AG10803 (cell line): ENCODE data around the gene RGS7BP.
A peak's percentile ranks its signal among the peaks of the same experiment; 100 is the strongest.

ENCODE experiments used
- DNase-seq: peaks from one replicate; pipeline ENCODE4 v3.0.0; 2010; ENCODE audit warnings: low read depth
- H3K4me3 ChIP-seq: 2 replicates; pipeline ENCODE4 v1.5.1; 2011; ENCODE audit warnings: mild to moderate bottlenecking, low read length, control low read depth
- TF ChIP-seq, protein P1 (sequence below): conservative IDR thresholded peaks from 2 replicates; pipeline ENCODE4 v1.5.1; 2011; ENCODE audit warnings: mild to moderate bottlenecking, low read length, control low read depth, inconsistent platforms

Gene RGS7BP

DNA sequence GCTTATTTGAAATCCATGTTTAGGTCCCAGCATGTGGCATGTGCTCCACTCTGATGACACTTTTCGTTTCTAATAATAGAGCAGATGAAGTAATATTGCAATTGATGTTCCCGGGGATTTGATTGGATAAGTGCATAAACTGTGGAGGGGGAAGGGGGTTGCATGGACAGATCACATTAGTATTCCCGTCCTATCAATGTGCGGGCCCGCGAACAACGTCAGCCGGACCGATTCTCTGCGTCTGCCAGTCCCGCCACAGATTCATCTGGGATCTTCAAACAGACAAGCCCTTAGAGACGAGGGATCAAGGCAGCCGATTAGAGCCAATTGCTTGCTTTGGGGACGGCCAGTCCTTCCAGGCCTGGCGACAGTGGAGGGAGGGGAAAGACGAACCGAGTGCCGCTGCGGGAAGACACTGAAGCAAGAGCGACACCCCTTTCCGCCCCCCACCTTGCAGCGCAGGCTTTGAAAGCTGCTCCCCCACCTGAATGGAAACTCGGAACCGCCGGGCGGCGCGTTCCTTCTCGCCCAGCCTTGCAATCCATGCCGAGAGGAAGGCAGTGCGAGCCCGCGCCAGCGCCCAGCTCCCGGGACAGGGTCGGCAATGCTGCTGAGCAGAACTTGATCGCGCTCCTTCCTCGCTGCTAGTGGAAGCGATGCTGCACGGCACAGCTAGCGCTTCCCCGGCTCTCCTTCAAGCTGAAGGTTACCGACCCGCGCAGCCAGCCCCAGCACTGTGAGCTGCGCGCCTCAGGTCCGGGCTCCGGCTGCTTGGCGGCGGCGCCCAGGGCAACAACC is at the start of gene RGS7BP:
Gene RGS7BP, plus strand, starts transcription at position 247 of the 798 bp plus-strand sequence. CDS start 610 bp downstream, outside the sequence.
- DNase-seq, result peak; percentile 17
- TF ChIP-seq, protein P1, sequence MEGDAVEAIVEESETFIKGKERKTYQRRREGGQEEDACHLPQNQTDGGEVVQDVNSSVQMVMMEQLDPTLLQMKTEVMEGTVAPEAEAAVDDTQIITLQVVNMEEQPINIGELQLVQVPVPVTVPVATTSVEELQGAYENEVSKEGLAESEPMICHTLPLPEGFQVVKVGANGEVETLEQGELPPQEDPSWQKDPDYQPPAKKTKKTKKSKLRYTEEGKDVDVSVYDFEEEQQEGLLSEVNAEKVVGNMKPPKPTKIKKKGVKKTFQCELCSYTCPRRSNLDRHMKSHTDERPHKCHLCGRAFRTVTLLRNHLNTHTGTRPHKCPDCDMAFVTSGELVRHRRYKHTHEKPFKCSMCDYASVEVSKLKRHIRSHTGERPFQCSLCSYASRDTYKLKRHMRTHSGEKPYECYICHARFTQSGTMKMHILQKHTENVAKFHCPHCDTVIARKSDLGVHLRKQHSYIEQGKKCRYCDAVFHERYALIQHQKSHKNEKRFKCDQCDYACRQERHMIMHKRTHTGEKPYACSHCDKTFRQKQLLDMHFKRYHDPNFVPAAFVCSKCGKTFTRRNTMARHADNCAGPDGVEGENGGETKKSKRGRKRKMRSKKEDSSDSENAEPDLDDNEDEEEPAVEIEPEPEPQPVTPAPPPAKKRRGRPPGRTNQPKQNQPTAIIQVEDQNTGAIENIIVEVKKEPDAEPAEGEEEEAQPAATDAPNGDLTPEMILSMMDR, result no peak

DNA sequence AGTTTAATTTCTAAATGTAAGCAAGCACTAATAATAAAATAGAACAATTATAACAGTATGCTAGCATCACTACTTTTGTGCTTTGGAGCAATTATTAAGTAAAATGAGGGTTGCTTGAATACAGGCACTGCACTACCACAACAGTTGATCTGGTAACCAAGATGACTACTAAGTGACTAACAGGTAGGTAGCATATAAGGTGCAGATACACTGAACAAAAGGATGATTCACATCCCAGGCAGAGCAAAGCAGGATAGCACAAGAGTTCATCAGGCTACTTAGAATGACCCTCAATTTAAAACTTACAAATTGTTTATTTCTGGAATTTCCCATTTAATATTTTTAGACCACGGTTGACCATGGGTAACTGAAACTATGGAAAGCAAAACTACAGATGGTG is 48.0 kb upstream of the RGS7BP start:
- TF ChIP-seq, protein P1, result no peak
- H3K4me3 ChIP-seq, result no peak overlapping the region
- no peak for DNase-seq

More for the DNA sequence above, at the start of gene RGS7BP:
- peak within 1 kb of the TSS; percentile 25 for H3K4me3 ChIP-seq

DNA sequence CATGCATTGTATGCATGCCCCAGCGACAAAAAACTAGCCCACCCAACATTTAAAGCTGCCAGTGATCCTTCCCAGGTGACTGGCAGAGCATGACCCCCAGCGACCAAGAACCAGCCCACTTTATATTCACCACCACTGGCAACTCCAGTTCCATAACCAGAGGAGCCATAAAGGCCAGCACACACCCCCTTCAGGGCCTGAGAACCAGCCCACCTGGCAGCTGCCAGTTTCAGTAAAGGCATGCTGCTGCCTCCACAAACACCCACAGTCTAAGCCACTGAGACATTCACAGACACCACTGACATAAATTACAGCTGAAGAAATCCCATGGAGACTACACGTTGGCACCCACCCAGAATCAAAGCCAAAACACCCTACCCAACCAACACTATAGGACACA is 46.9 kb upstream of the RGS7BP start:
- no peak for DNase-seq
- TF ChIP-seq, protein P1, result no peak
- no peak overlapping the region for H3K4me3 ChIP-seq

DNA sequence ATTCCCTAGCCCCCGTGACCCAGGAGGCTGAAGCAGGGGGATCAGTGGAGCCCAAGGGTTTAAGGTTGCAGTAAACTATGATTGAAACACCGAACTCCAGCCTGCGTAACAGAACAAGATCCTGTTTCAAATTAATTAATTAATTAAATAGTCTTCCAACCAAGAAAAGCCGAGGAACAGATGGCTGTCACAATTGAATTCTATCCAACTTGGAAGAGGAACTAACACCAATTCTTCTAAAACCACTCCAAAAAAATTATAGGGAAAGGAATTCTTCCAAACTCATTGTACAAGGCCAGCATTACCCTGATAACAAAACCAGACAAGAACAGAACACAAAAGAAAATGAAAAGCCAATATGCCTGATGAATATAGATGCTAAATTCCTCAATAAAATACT is 43.4 kb upstream of the RGS7BP start:
- TF ChIP-seq, protein P1, result no peak
- no peak overlapping the region for H3K4me3 ChIP-seq
- no peak for DNase-seq

DNA sequence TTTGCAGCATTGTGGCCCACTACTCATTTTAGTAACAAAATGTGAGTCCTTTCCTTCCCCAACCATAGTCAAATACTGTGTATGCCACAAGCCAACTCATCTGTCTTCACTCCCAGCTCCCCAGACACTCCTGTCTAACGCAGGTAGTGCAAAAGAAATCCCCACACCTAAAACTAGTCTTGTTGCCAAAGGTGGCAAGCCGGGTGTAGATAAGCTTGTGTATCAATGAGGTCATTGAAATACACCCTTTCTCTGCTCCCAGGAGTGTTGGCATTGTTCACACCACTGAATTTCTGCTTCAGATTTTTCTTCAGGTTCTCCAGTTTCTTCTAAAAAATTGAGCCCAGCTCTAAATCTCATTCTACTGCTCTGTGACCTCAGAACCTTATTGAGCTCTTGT is 19.7 kb upstream of the RGS7BP start:
- no peak overlapping the region for H3K4me3 ChIP-seq
- TF ChIP-seq, protein P1, result no peak
- no peak for DNase-seq

DNA sequence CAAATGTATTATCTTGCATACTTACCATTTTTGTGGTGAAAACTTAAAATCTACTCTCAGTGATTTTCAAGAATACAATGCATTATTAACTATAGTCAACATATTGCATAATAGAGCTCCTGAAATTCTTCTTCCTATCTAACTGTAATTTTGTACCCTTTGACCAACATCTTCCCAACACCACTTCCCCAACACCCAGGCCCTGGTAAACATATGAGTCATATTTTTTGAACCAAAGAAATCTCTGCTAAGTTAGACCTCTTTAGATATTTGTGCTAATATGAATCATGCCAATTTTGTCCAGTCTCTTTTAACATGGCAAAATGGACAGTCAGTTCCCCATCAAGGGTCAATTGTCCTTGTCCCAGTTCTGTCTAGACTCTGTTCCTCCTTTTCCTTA is 18.5 kb upstream of the RGS7BP start:
- no peak for DNase-seq
- TF ChIP-seq, protein P1, result no peak

DNA sequence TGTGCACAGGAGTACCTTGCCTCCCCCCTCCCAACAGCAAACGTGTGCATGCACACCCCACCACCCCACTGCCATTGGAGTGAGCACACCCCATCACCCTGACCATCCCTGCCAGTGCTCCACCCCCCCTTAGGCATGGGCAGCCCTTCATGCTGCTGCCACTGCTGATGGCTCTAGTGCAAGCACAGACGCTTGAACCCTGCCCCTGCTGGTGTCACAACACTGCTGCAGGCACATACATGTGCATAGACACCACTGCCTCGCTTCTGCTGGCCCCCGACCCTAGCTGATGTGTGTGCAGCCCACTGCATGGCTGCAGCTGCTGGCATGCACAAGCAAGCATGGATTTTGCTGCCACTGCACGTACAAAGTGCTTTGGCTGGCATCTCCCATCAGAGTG is 16.0 kb upstream of the RGS7BP start:
- TF ChIP-seq, protein P1, result no peak
- H3K4me3 ChIP-seq, result no peak overlapping the region
- no peak for DNase-seq

More for the DNA sequence above, 18.5 kb upstream of the RGS7BP start:
- no peak overlapping the region for H3K4me3 ChIP-seq
